ENCODE data around the gene ACBD4. TPM values are rescaled to one million over a fixed set of nuclear protein-coding genes. Genes with fewer than 3 reads are reported as not detected.

The ACBD4 gene
- total and polyA plus RNA-seq, 2 of the 13 experiments (the other 11 are each of a cell fraction or from before 2014, with no cell fraction given): 16.1 to 26.9 TPM

- H3K4me2 ChIP-seq (ENCODE audit: low read depth, low read length): no peak overlapping the region
- peaks cover 16% of the 10 kb centered on the region for H3K79me2 ChIP-seq (ENCODE audit: insufficient read depth, low read length)
- no peak overlapping the region for H3K4me3 ChIP-seq (replicated peaks in 1 of 3; ENCODE audit: insufficient read depth in 1 of 3, low read depth in 2 of 3, low read length in 3 of 3)
- WGBS (ENCODE audit: low lambda C conversion rate): 94% methylated on average over 10 of the region's 11 CpGs
- BruUV-seq (replicated peaks): no TSS peak
- H3K4me1 ChIP-seq (ENCODE audit: insufficient read depth, low read length): peaks cover 28% of the 10 kb centered on the region
- no peak for DNase-seq (ENCODE audit: low spot score)
- peaks cover 2 to 5% of the 10 kb centered on the region in 2 experiments; a peak in 4 of 5 replicates for H3K36me3 ChIP-seq (replicated peaks in 1 of 2; ENCODE audit: control insufficient read depth in 1 of 2, insufficient read depth in 2 of 2, low read length in 2 of 2)
- ChIA-PET POLR2A (interaction anchor here (3.3 to 7.1 kb wide), 2 partner anchors 12 to 24 kb away, joined by 48 to 217 read pairs; partner anchors contain the start of genes HEXIM1 and HEXIM2), CTCF (ENCODE audit: low intra/inter-chr PET ratio, low total read pairs) (no interaction called here)
- TF ChIP-seq CREM (IDR thresholded peaks at IDR 0.05) (no peak), CREM (CRISPR knock-in tag; IDR thresholded peaks at IDR 0.05) (no peak), JUN (CRISPR knock-in tag; IDR thresholded peaks at IDR 0.05) (0 out of 2 replicates have a peak, but pooled peaks have one; percentile 35), ONECUT2 (CRISPR knock-in tag; IDR thresholded peaks at IDR 0.05) (no peak), KLF12 (CRISPR knock-in tag; IDR thresholded peaks at IDR 0.05; ENCODE audit: borderline replicate concordance) (no peak), HNRNPL (IDR thresholded peaks at IDR 0.05; ENCODE audit: low read depth, low read length) (0 out of 2 replicates have a peak, but pooled peaks have one; percentile 22), ZNF773 (CRISPR knock-in tag; IDR thresholded peaks at IDR 0.05; ENCODE audit: borderline replicate concordance) (no peak), ETV5 (CRISPR knock-in tag; IDR thresholded peaks at IDR 0.05; ENCODE audit: borderline replicate concordance) (no peak), HIC2 (CRISPR knock-in tag; IDR thresholded peaks at IDR 0.05; ENCODE audit: low read depth) (0 out of 2 replicates have a peak, but pooled peaks have one; percentile 20), GABPB1 (CRISPR knock-in tag; IDR thresholded peaks at IDR 0.05) (no peak), BORCS8-MEF2B (CRISPR knock-in tag; IDR thresholded peaks at IDR 0.05) (no peak), AGO2 (optimal IDR thresholded peaks at IDR 0.05; ENCODE audit: low read depth, low read length) (peak; percentile 24), ZFY (CRISPR knock-in tag; IDR thresholded peaks at IDR 0.05) (0 out of 2 replicates have a peak, but pooled peaks have one; percentile 12)
- no peaks in the 10 kb centered on the region for H4K20me1 ChIP-seq (ENCODE audit: insufficient read depth, low read length)
- ATAC-seq: no peak
- no peaks in the 10 kb centered on the region for H3K9me3 ChIP-seq (ENCODE audit: low read length)
- no peaks in the 10 kb centered on the region for H3K27me3 ChIP-seq (ENCODE audit: control insufficient read depth in 1 of 2, insufficient read depth in 2 of 2, low read length in 2 of 2)
- in situ Hi-C loops (cut with HindIII; ENCODE audit: extremely low pct_ligation_motif_present, low pct_unique_long_range_greater_than_20kb) (loop anchor here (10.0 kb wide), 1 partner anchor 237 kb away; no protein-coding TSS in a partner anchor), intact Hi-C loops (cut with micrococcal nuclease; ENCODE audit: unreplicated experiment) (loop anchor here (5.0 kb wide), 1 partner anchor 95 kb away; no protein-coding TSS in a partner anchor)
- no peak overlapping the region for H3K9ac ChIP-seq (ENCODE audit: insufficient read depth, low read depth, low read length)
- FAIRE-seq: no peak
- no peak overlapping the region for H3K27ac ChIP-seq (ENCODE audit: extremely low read length, insufficient read depth, low read length)
- no peak overlapping the region for H2AFZ ChIP-seq (ENCODE audit: low read length)
These were observed 2.2 kb downstream of the ACBD4 start for GRCh38 chr17:45137561-45138305.
